H1 (cell line): Measurements from ENCODE around the gene TBC1D9. TPM values are rescaled to one million over a fixed set of nuclear protein-coding genes. Genes with fewer than 3 reads are reported as not detected.

Experiments used
- CTCF ChIA-PET: fragments of 300-600 bp; sonication (Branson Sonifier 250); formaldehyde crosslinking; loops from one replicate; lab custom pipeline; 2021; ENCODE audit not compliant: partially characterized antibody; lab: Charles Lee
- POLR2A ChIA-PET: fragments of 300-600 bp; sonication (Branson Sonifier 250); formaldehyde crosslinking; loops from one replicate; lab custom pipeline; 2021; ENCODE audit warnings: inconsistent platforms; ENCODE audit not compliant: partially characterized antibody; lab: Charles Lee
- DNase-seq, 2 experiments: peaks; one replicate each; pipeline versions ENCODE4 v3.0.0 to v3.0.0-alpha.2; 2010 to 2022; ENCODE audit warnings: low spot score in 2 of 2, low read depth in 1 of 2, mixed read lengths in 1 of 2
- FAIRE-seq: peaks from 2 replicates; lab custom pipeline; 2011; peaks lifted over from hg19 to GRCh38; lab: Jason Lieb, UNC
- H2AFZ ChIP-seq: 2 replicates; pipeline ENCODE4 v1.8.1; 2012; ENCODE audit warnings: low read length, inconsistent platforms
- H2AK5ac ChIP-seq: 2 replicates; pipeline ENCODE4 v1.6.1; 2013; ENCODE audit warnings: low read depth, low read length
- H2BK120ac ChIP-seq: replicated peaks from 2 replicates; pipeline ENCODE3; 2013; ENCODE audit warnings: low read depth, low read length, inconsistent platforms
- H2BK12ac ChIP-seq: 2 replicates; pipeline ENCODE4 v1.6.1; 2013; ENCODE audit warnings: low read depth, low read length
- H2BK15ac ChIP-seq: 2 replicates; pipeline ENCODE4 v1.6.1; 2013; ENCODE audit warnings: low read length
- H2BK20ac ChIP-seq: 2 replicates; pipeline ENCODE4 v1.6.1; 2013; ENCODE audit warnings: low read length
- H2BK5ac ChIP-seq: 2 replicates; pipeline ENCODE4 v1.6.1; 2013; ENCODE audit warnings: low read depth, low read length
- H3K14ac ChIP-seq: 2 replicates; pipeline ENCODE4 v1.6.1; 2013; ENCODE audit warnings: inconsistent platforms; ENCODE audit not compliant: insufficient read length
- H3K18ac ChIP-seq: 2 replicates; pipeline ENCODE4 v1.6.1; 2013; ENCODE audit warnings: low read length; ENCODE audit errors: extremely low read depth
- H3K23ac ChIP-seq: 2 replicates; pipeline ENCODE4 v1.6.1; 2013; ENCODE audit warnings: inconsistent platforms; ENCODE audit not compliant: insufficient read length
- H3K23me2 ChIP-seq: 2 replicates; pipeline ENCODE4 v1.6.1; 2013; ENCODE audit warnings: low read depth, low read length
- H3K27ac ChIP-seq: 2 replicates; pipeline ENCODE4 v1.6.1; 2011; ENCODE audit warnings: low read depth, low read length, inconsistent platforms
- H3K27me3 ChIP-seq, 4 experiments: replicated peaks in 1 of 4; 1 replicate in 1 of 4; 2 replicates in 3 of 4; pipeline versions ENCODE4 v1.6.1 to v1.8.1; 2011 to 2013; ENCODE audit warnings: low read length in 3 of 4, mild to moderate bottlenecking in 3 of 4, inconsistent platforms in 2 of 4, mixed read lengths in 2 of 4, moderate library complexity in 1 of 4; ENCODE audit not compliant: control insufficient read depth in 3 of 4, insufficient read depth in 3 of 4; ENCODE audit errors: extremely low read depth in 1 of 4
- H3K36me3 ChIP-seq, 4 experiments: 2 replicates each; pipeline versions ENCODE4 v1.6.1 to v1.8.1; 2011 to 2013; ENCODE audit warnings: mild to moderate bottlenecking in 4 of 4, low read length in 3 of 4, moderate library complexity in 2 of 4, control low read depth in 1 of 4, inconsistent platforms in 1 of 4; ENCODE audit not compliant: insufficient read depth in 4 of 4, control insufficient read depth in 2 of 4
- H3K4ac ChIP-seq: replicated peaks from 2 replicates; pipeline ENCODE3; 2013; ENCODE audit warnings: low read length, low read depth, mixed read lengths, inconsistent platforms; ENCODE audit not compliant: insufficient read length
- H3K4me1 ChIP-seq, 4 experiments: replicated peaks in 1 of 4; 1 replicate in 1 of 4; 2 replicates in 3 of 4; pipeline versions ENCODE4 v1.6.1 to v1.8.1; 2011 to 2013; ENCODE audit warnings: low read length in 3 of 4, inconsistent platforms in 2 of 4, mixed read lengths in 1 of 4; ENCODE audit not compliant: insufficient read depth in 4 of 4, control insufficient read depth in 3 of 4
- H3K4me2 ChIP-seq, 2 experiments: 2 replicates each; pipeline versions ENCODE4 v1.6.1 to v1.8.1; 2011 to 2013; ENCODE audit warnings: low read depth in 2 of 2, low read length in 2 of 2, control low read depth in 1 of 2, inconsistent platforms in 1 of 2, mild to moderate bottlenecking in 1 of 2; ENCODE audit not compliant: insufficient read depth in 1 of 2
- H3K4me3 ChIP-seq, 4 experiments: fragments of 200-600, 300-600 bp in 1 of 4; sonication (generic), shearing (Covaris generic), sonication (Bioruptor Twin) in 1 of 4; 2 replicates each; pipeline versions ENCODE4 v1.5.1 to v1.8.1; 2011 to 2016; ENCODE audit warnings: low read length in 4 of 4, low read depth in 3 of 4, control low read depth in 2 of 4, inconsistent platforms in 2 of 4, mild to moderate bottlenecking in 2 of 4, mixed read lengths in 1 of 4, moderate library complexity in 1 of 4; ENCODE audit not compliant: insufficient read depth in 2 of 4; ENCODE audit errors: extremely low read depth in 1 of 4
- H3K56ac ChIP-seq: replicated peaks from 2 replicates; pipeline ENCODE3; 2013; ENCODE audit warnings: low read depth, mild to moderate bottlenecking, mixed read lengths, low read length, inconsistent platforms; ENCODE audit not compliant: insufficient read length
- H3K79me1 ChIP-seq: 2 replicates; pipeline ENCODE4 v1.6.1; 2013; ENCODE audit warnings: low read depth, low read length, control low read depth
- H3K79me2 ChIP-seq, 2 experiments: 2 replicates each; pipeline versions ENCODE4 v1.6.1 to v1.8.1; 2012 to 2013; ENCODE audit warnings: low read length in 2 of 2, mild to moderate bottlenecking in 2 of 2, inconsistent platforms in 1 of 2; ENCODE audit not compliant: insufficient read depth in 2 of 2, control insufficient read depth in 1 of 2
- H3K9ac ChIP-seq, 4 experiments: replicated peaks in 1 of 4; 1 replicate in 1 of 4; 2 replicates in 3 of 4; pipeline versions ENCODE4 v1.6.1 to v1.8.1; 2011 to 2013; ENCODE audit warnings: low read depth in 3 of 4, low read length in 3 of 4, control low read depth in 2 of 4, mild to moderate bottlenecking in 2 of 4, moderate library complexity in 2 of 4, inconsistent platforms in 1 of 4; ENCODE audit errors: extremely low read depth in 1 of 4
- H3K9me3 ChIP-seq, 2 experiments: 2 replicates each; pipeline versions ENCODE4 v1.6.1 to v1.8.1; 2012 to 2013; ENCODE audit warnings: mild to moderate bottlenecking in 2 of 2, moderate library complexity in 2 of 2, control low read depth in 1 of 2, inconsistent platforms in 1 of 2, low read depth in 1 of 2, low read length in 1 of 2, mixed read lengths in 1 of 2; ENCODE audit not compliant: insufficient read depth in 2 of 2
- H4K20me1 ChIP-seq, 2 experiments: replicated peaks in 1 of 2; 2 replicates each; pipeline versions ENCODE3 to v1.8.1; 2011 to 2013; ENCODE audit warnings: inconsistent platforms in 2 of 2, low read length in 2 of 2, mild to moderate bottlenecking in 1 of 2; ENCODE audit not compliant: insufficient read depth in 2 of 2, control insufficient read depth in 1 of 2
- H4K5ac ChIP-seq: 2 replicates; pipeline ENCODE4 v1.6.1; 2013; ENCODE audit warnings: low read length, low read depth, mixed read lengths, inconsistent platforms; ENCODE audit not compliant: insufficient read length
- H4K8ac ChIP-seq: 2 replicates; pipeline ENCODE4 v1.8.0; 2013; ENCODE audit warnings: mild to moderate bottlenecking, moderate library complexity, low read length, inconsistent platforms; ENCODE audit not compliant: insufficient read depth; ENCODE audit errors: extremely low read depth
- H4K91ac ChIP-seq: replicated peaks from 2 replicates; pipeline ENCODE3; 2013; ENCODE audit warnings: low read length, mixed read lengths, inconsistent platforms; ENCODE audit not compliant: insufficient read length
- ASH2L ChIP-seq: fragments of 200-600, 300-600 bp; sonication (generic); IDR thresholded peaks from one replicate; pipeline ENCODE4 v1.7.1; 2017; ENCODE audit warnings: low read length
- CBX8 ChIP-seq: fragments of 300-800, 300-1000 bp; sonication (generic); IDR thresholded peaks from 2 replicates; pipeline ENCODE4 v1.7.1; 2016; ENCODE audit warnings: low read depth, low read length, borderline replicate concordance
- CEBPB ChIP-seq: IDR thresholded peaks from 2 replicates; pipeline ENCODE4 v1.6.1; 2012; ENCODE audit warnings: low read depth, low read length
- EZH2 ChIP-seq: fragments of 200-600 bp; sonication (generic); IDR thresholded peaks from 2 replicates; pipeline ENCODE4 v1.7.1; 2012; ENCODE audit warnings: low read depth, mild to moderate bottlenecking, moderate library complexity, low read length, inconsistent platforms; ENCODE audit not compliant: severe bottlenecking
- FOSL1 ChIP-seq: IDR thresholded peaks from 2 replicates; pipeline ENCODE4 v1.6.1; 2011; ENCODE audit warnings: mild to moderate bottlenecking, low read depth, low read length, moderate library complexity; ENCODE audit not compliant: insufficient read depth
- GABPA ChIP-seq: IDR thresholded peaks from 2 replicates; pipeline ENCODE4 v1.6.1; 2011; ENCODE audit warnings: mild to moderate bottlenecking, low read length, moderate library complexity, borderline replicate concordance; ENCODE audit not compliant: insufficient read depth
- KDM4A ChIP-seq: IDR thresholded peaks from one replicate; pipeline ENCODE4 v1.7.1; 2012; ENCODE audit warnings: low read depth, mild to moderate bottlenecking, moderate library complexity, low read length, inconsistent platforms; ENCODE audit not compliant: severe bottlenecking
- MAFK ChIP-seq: IDR thresholded peaks from 2 replicates; pipeline ENCODE4 v1.6.1; 2012; ENCODE audit warnings: low read depth, mild to moderate bottlenecking, improper control_type of control experiment, low read length
- SIRT6 ChIP-seq: IDR thresholded peaks from one replicate; pipeline ENCODE4 v1.7.1; 2012; ENCODE audit warnings: low read length, inconsistent platforms
- SIX5 ChIP-seq: IDR thresholded peaks from 2 replicates; pipeline ENCODE4 v1.6.1; 2011; ENCODE audit warnings: mild to moderate bottlenecking, low read depth, low read length
- SUZ12 ChIP-seq: fragments of 200-600 bp; sonication (generic); IDR thresholded peaks from 2 replicates; pipeline ENCODE4 v1.6.1; 2012; ENCODE audit warnings: mild to moderate bottlenecking, inconsistent platforms, low read length, moderate library complexity, mixed read lengths
- ZNF274 ChIP-seq: IDR thresholded peaks from 2 replicates; pipeline ENCODE4 v1.7.0; 2012; ENCODE audit warnings: low read length, borderline replicate concordance; ENCODE audit errors: extremely low read depth
- WGBS, 2 experiments: shearing (Covaris generic) in 1 of 2; methylation state at CpG; one replicate each; pipeline versions ENCODE4 v1.1.6 to v1.1.7; 2013 to 2015; ENCODE audit warnings: low lambda C conversion rate in 2 of 2, mixed read lengths in 2 of 2, inconsistent platforms in 1 of 2, low coverage in 1 of 2, missing lambda C conversion rate in 1 of 2; ENCODE audit not compliant: insufficient replicate concordance in 2 of 2, insufficient coverage in 1 of 2, insufficient read length in 1 of 2; ENCODE audit errors: extremely low coverage in 1 of 2, missing lambda C conversion rate in 1 of 2; 5-methylcytosine and 5-hydroxymethylcytosine counted together
- polyA plus RNA-seq, 7 experiments: library from polyadenylated mRNA; depleted of rRNA in 3 of 7; stranded (reverse) in 5 of 7; unstranded in 2 of 7; fragments of >200 nt in 5 of 7; fragments of 200-250 nt in 2 of 7; gene quantifications; 1 replicate in 5 of 7; 2 replicates in 1 of 7; 4 replicates in 1 of 7; pipeline versions ENCODE4 v1.2.1 to v1.2.3, GENCODE V29; 2011 to 2013; ENCODE audit warnings: missing spikeins in 2 of 7, mixed read lengths in 2 of 7
- total RNA-seq: library from RNA; stranded (reverse); fragmentation: NEBNext Ultra II Directional; extraction: Animal tissue kit (Norgen Biotek cat#: 25700); gene quantifications from 2 replicates; pipeline ENCODE4 v1.2.1, GENCODE V29; 2021
- TF ChIP-seq, protein P1 (sequence below): IDR thresholded peaks from 2 replicates; pipeline ENCODE4 v1.6.1; 2011; ENCODE audit warnings: low read depth, mild to moderate bottlenecking, low read length; ENCODE audit not compliant: insufficient read depth

TBC1D9 gene
- total and polyA plus RNA-seq, 2 of the 8 experiments (the other 6 are each of a cell fraction or from before 2014, with no cell fraction given), result 0.94 to 1.0 TPM

DNA sequence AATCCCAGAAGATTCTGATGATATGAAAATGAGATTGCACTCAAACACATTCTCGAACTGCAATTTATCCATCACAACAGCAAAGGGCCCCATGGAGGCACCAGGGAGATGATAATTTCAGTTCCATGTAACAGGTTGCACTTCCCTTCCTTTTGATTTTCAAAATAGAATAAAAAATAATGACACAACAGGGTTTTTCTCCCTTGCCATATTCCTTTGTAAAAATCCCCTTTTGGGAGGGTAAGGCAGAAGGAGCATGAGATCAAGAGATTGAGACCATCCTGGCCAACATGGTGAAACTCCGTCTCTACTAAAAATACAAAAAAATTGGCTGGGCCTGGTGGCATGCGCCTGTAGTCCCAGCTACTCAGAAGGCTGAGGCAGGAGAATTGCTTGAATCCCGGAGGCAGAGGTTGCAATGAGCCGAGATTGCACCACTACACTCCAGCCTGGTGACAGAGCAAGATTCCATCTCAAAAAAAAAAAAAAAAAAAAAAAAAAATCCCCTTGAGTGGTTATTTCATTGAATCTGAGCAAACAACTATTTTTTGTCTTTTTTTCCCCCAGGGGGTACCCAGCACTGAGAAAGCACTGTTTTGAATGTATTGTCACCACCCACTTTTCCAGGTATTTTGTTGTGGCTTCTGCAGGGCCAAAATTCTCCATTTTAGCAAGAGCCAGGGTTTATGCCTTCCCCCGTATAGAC lies 26.7 kb downstream of the TBC1D9 start:
- H3K27me3 ChIP-seq, result no peaks in the 10 kb centered on the region
- WGBS, 2 experiments, result 97% methylated on average over 4 of the region's 6 CpGs; no CpG with 5 or more reads in 1 of the 2 experiments
- H3K27ac ChIP-seq, result no peak overlapping the region
- no peak overlapping the region for H2BK5ac ChIP-seq
- CTCF ChIA-PET, result interaction anchor here (1.4 kb wide), 1 partner anchor 88 kb away, joined by 4 read pairs; no protein-coding TSS in a partner anchor
- no peaks in the 10 kb centered on the region for H3K23me2 ChIP-seq
- H3K9me3 ChIP-seq, result no peaks in the 10 kb centered on the region
- FAIRE-seq (no peak), DNase-seq (no peak)
- H4K91ac ChIP-seq, result no peak overlapping the region
- H3K14ac ChIP-seq, result no peak overlapping the region
- no peak overlapping the region for H3K9ac ChIP-seq
- no peak overlapping the region for H2AFZ ChIP-seq
- H2BK20ac ChIP-seq, result no peak overlapping the region
- H2BK12ac ChIP-seq, result no peak overlapping the region
- H2BK120ac ChIP-seq, result no peak overlapping the region
- H3K79me2 ChIP-seq, result no peaks in the 10 kb centered on the region
- H3K36me3 ChIP-seq, result no peaks in the 10 kb centered on the region
- no peaks in the 10 kb centered on the region for H3K79me1 ChIP-seq
- H2BK15ac ChIP-seq, result no peak overlapping the region
- H3K4me3 ChIP-seq, result no peak overlapping the region
- H3K56ac ChIP-seq, result no peak overlapping the region
- no peak overlapping the region for H2AK5ac ChIP-seq
- no peaks in the 10 kb centered on the region for H4K20me1 ChIP-seq
- peaks cover 0 to 9% (median 0%) of the 10 kb centered on the region in 4 experiments; a peak in 1 of 7 replicates for H3K4me1 ChIP-seq
- H3K4ac ChIP-seq, result no peak overlapping the region
- H3K18ac ChIP-seq, result no peak overlapping the region
- POLR2A ChIA-PET, result interaction anchor here (0.8 to 1.4 kb wide), 2 partner anchors 9 to 21 kb away, joined by 3 read pairs; no protein-coding TSS in a partner anchor
- H4K8ac ChIP-seq, result no peak overlapping the region
- H4K5ac ChIP-seq, result no peak overlapping the region
- H3K23ac ChIP-seq, result no peak overlapping the region
- H3K4me2 ChIP-seq, result no peak overlapping the region
- TF ChIP-seq MAFK (no peak), ASH2L (no peak), CBX8 (no peak), SIRT6 (no peak), ZNF274 (no peak), GABPA (no peak), FOSL1 (no peak), CEBPB (no peak), SUZ12 (no peak), SIX5 (no peak), EZH2 (no peak), KDM4A (no peak)
- TF ChIP-seq, protein P1, sequence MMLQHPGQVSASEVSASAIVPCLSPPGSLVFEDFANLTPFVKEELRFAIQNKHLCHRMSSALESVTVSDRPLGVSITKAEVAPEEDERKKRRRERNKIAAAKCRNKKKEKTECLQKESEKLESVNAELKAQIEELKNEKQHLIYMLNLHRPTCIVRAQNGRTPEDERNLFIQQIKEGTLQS, result no peak
